ENCODE measurements around the gene CBX5.

Gene CBX5

DNA sequence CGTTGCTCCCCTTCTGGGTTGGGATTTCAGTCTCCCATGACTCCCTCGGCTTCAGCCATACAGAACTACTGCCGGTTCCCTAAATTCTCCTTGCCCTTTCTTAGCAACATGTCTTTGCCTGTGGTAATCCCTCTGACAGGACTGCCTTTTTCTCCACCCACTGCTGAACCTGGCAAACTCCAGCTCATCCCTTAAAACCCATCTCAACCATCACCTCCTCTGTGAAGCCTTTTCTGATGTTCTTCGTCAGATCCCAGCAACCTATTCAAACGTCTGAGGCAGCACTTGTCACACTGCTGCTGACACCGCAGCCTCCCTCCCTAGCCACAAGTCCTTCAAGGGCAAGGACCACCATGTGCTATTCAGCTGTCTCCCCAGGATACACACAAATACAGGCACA, 80.9 kb downstream of the CBX5 start:
- no peak overlapping the region for H2AFZ ChIP-seq
- H3K79me2 ChIP-seq = no peaks in the 10 kb centered on the region
- H3K4me3 ChIP-seq (ENCODE audit: low read depth, low read length) = no peak overlapping the region
- H3K9me3 ChIP-seq (ENCODE audit: control insufficient read depth, low read length) = no peaks in the 10 kb centered on the region
- H3K4me1 ChIP-seq = no peaks in the 10 kb centered on the region
- H3K27ac ChIP-seq = no peak overlapping the region
- no peak overlapping the region for H3K9ac ChIP-seq
- TF ChIP-seq, protein P1, sequence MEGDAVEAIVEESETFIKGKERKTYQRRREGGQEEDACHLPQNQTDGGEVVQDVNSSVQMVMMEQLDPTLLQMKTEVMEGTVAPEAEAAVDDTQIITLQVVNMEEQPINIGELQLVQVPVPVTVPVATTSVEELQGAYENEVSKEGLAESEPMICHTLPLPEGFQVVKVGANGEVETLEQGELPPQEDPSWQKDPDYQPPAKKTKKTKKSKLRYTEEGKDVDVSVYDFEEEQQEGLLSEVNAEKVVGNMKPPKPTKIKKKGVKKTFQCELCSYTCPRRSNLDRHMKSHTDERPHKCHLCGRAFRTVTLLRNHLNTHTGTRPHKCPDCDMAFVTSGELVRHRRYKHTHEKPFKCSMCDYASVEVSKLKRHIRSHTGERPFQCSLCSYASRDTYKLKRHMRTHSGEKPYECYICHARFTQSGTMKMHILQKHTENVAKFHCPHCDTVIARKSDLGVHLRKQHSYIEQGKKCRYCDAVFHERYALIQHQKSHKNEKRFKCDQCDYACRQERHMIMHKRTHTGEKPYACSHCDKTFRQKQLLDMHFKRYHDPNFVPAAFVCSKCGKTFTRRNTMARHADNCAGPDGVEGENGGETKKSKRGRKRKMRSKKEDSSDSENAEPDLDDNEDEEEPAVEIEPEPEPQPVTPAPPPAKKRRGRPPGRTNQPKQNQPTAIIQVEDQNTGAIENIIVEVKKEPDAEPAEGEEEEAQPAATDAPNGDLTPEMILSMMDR (IDR thresholded peaks at IDR 0.05) = no peak
- H3K36me3 ChIP-seq (ENCODE audit: control insufficient read depth, insufficient read depth, low read length) = no peaks in the 10 kb centered on the region
- no peak overlapping the region for H3K4me2 ChIP-seq (ENCODE audit: low read length)
- H3K27me3 ChIP-seq (ENCODE audit: control insufficient read depth, insufficient read depth, low read length) = no peaks in the 10 kb centered on the region

DNA sequence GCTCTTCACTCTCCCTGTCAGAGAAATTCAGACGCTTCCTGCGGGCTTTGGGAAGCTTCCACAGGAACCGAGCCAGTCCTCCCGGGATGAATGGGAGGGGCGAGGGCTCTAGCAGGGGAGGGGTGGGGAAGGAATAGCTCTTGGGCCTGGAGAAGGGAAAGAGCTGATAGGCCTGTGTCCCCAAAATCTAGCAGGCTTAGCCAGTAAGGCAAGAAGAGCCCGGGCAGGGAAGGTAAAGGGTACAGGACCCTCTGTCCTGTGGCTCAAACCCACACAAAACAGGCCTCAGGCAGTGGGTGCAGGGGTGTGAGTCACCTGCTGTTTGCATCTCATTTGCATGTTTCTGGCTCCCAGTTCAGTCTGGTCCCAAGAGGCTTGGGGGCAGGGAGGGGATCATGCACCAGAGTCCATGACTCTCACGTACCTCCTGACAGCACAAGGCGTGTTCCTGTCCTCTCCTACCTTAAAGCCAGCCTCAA, 82.5 kb downstream of the CBX5 start:
- H3K36me3 ChIP-seq (ENCODE audit: control insufficient read depth, insufficient read depth, low read length) = no peaks in the 10 kb centered on the region
- no peak overlapping the region for H2AFZ ChIP-seq
- no peaks in the 10 kb centered on the region for H3K79me2 ChIP-seq
- H3K27ac ChIP-seq = no peak overlapping the region
- no peaks in the 10 kb centered on the region for H3K27me3 ChIP-seq (ENCODE audit: control insufficient read depth, insufficient read depth, low read length)
- H3K4me2 ChIP-seq (ENCODE audit: low read length) = no peak overlapping the region
- TF ChIP-seq, protein P1 (IDR thresholded peaks at IDR 0.05) = no peak
- no peaks in the 10 kb centered on the region for H3K9me3 ChIP-seq (ENCODE audit: control insufficient read depth, low read length)
- H3K9ac ChIP-seq = no peak overlapping the region
- H3K4me3 ChIP-seq (ENCODE audit: low read depth, low read length) = no peak overlapping the region
- no peaks in the 10 kb centered on the region for H3K4me1 ChIP-seq

DNA sequence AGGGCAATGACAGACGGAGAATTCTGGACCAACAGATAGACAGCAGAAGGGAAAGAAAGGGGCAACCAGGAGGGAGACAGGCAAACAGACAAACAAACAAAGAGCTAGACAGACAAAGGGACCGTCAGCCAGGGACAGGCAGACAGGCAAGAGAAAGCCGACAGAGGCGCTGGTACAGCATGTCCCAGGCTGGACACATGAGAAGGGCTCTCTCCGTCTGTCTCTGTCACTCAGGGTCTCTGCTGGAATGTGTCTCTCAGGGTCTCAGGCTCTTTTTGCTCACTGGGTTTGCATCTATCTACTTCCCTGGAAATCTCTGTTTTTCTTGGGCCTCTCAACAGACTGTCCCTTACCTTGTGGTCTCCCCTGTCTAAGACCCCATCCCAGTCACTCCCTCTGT, 82.9 kb downstream of the CBX5 start:
- Histone ChIP-seq H3K4me3 (ENCODE audit: low read depth, low read length) (no peak overlapping the region), H3K27me3 (ENCODE audit: control insufficient read depth, insufficient read depth, low read length) (no peaks in the 10 kb centered on the region), H3K9me3 (ENCODE audit: control insufficient read depth, low read length) (no peaks in the 10 kb centered on the region), H3K36me3 (ENCODE audit: control insufficient read depth, insufficient read depth, low read length) (no peaks in the 10 kb centered on the region), H2AFZ (no peak overlapping the region), H3K4me2 (ENCODE audit: low read length) (no peak overlapping the region), H3K4me1 (no peaks in the 10 kb centered on the region), H3K79me2 (no peaks in the 10 kb centered on the region), H3K9ac (no peak overlapping the region), H3K27ac (no peak overlapping the region)
- TF ChIP-seq, protein P1 (IDR thresholded peaks at IDR 0.05) = no peak

DNA sequence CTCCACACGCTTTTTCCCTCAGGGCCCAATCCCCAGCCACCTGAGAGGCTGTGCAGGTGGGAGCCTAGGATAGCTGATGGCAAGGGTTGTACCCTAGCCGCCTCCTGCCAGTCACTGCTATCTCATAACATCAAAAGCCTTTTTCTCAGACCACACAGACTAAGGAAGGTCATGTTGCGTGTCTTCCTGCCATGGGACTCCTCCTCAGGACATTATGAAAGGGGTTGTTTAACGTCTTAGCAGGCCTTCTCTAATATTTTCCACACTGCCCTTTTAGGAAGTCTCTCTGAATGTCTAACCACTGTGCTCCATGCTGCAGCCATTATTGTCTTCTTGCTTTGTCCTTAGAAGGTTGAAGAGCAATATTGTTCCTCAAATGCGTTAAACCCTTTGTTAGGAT, 83.5 kb downstream of the CBX5 start:
- Histone ChIP-seq H3K27ac (no peak overlapping the region), H3K4me3 (ENCODE audit: low read depth, low read length) (no peak overlapping the region), H3K79me2 (no peaks in the 10 kb centered on the region), H3K4me2 (ENCODE audit: low read length) (no peak overlapping the region), H3K4me1 (no peaks in the 10 kb centered on the region), H3K9me3 (ENCODE audit: control insufficient read depth, low read length) (no peaks in the 10 kb centered on the region), H3K36me3 (ENCODE audit: control insufficient read depth, insufficient read depth, low read length) (no peaks in the 10 kb centered on the region), H2AFZ (no peak overlapping the region), H3K9ac (no peak overlapping the region), H3K27me3 (ENCODE audit: control insufficient read depth, insufficient read depth, low read length) (no peaks in the 10 kb centered on the region)
- TF ChIP-seq, protein P1 (IDR thresholded peaks at IDR 0.05) = no peak

DNA sequence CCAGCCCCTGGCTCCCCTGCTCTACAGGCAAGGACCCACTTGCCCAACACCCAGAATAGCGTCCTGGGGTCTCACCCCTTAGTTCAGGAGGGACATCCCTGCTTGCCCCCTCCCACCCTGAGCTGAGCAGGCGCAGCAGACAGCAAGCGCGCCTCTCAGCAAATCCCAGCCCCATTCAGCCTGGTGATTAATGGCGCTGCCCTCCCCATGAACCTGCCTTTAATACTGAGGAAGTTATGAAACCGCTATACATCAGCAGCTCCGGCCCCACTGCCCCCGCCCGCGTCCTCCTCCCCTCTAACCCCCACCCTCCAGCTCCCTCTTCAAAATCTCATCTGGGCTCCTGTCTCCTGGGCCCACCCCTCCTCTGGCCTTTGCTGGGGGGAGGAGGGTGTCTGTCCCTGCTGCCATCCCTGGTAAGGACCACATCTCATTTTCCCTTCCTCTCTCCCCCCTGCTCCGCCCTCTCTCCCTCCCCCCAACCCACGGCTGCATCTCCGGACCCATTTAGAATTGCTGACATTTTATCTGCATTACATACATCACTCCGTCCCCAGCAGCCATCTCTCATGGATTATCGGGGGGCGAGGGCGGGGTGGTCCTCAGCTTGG, 84.1 kb downstream of the CBX5 start:
- TF ChIP-seq, protein P1 (IDR thresholded peaks at IDR 0.05) = no peak
- H3K4me3 ChIP-seq (ENCODE audit: low read depth, low read length) = no peak overlapping the region
- no peak overlapping the region for H2AFZ ChIP-seq
- no peaks in the 10 kb centered on the region for H3K27me3 ChIP-seq (ENCODE audit: control insufficient read depth, insufficient read depth, low read length)
- H3K4me1 ChIP-seq = no peaks in the 10 kb centered on the region
- no peak overlapping the region for H3K27ac ChIP-seq
- H3K79me2 ChIP-seq = no peaks in the 10 kb centered on the region
- H3K9ac ChIP-seq = no peak overlapping the region
- no peaks in the 10 kb centered on the region for H3K9me3 ChIP-seq (ENCODE audit: control insufficient read depth, low read length)
- no peak overlapping the region for H3K4me2 ChIP-seq (ENCODE audit: low read length)
- H3K36me3 ChIP-seq (ENCODE audit: control insufficient read depth, insufficient read depth, low read length) = no peaks in the 10 kb centered on the region
